D721Med (cell line): Measurements from ENCODE around the gene KIFC3.
"Not testable (repeated sequence)": the region's sequence is repeated elsewhere in the genome, so short reads cannot be mapped to it uniquely, and the experiment has no call there.

Experiments used
- DNase-seq: peaks from one replicate; pipeline ENCODE4 v3.0.0; 2011; ENCODE audit warnings: low spot score; ENCODE audit not compliant: insufficient read length
- FAIRE-seq: peaks from 2 replicates; lab custom pipeline; 2011; peaks lifted over from hg19 to GRCh38; lab: Jason Lieb, UNC
- CTCF ChIP-seq: IDR thresholded peaks from 2 replicates; pipeline ENCODE4 v1.5.1; 2012; ENCODE audit warnings: mild to moderate bottlenecking, control low read depth; ENCODE audit not compliant: insufficient read depth; ENCODE audit errors: missing control alignments

The KIFC3 gene

GRCh38 chr16:57732714-57733113 lies 69.6 kb downstream of the KIFC3 start:
- FAIRE-seq (no peak), DNase-seq (no peak)
- no peak for TF ChIP-seq CTCF

GRCh38 chr16:57732037-57732436 lies 70.3 kb downstream of the KIFC3 start:
- DNase-seq = no peak
- no peak for TF ChIP-seq CTCF
- no peak for FAIRE-seq

DNA sequence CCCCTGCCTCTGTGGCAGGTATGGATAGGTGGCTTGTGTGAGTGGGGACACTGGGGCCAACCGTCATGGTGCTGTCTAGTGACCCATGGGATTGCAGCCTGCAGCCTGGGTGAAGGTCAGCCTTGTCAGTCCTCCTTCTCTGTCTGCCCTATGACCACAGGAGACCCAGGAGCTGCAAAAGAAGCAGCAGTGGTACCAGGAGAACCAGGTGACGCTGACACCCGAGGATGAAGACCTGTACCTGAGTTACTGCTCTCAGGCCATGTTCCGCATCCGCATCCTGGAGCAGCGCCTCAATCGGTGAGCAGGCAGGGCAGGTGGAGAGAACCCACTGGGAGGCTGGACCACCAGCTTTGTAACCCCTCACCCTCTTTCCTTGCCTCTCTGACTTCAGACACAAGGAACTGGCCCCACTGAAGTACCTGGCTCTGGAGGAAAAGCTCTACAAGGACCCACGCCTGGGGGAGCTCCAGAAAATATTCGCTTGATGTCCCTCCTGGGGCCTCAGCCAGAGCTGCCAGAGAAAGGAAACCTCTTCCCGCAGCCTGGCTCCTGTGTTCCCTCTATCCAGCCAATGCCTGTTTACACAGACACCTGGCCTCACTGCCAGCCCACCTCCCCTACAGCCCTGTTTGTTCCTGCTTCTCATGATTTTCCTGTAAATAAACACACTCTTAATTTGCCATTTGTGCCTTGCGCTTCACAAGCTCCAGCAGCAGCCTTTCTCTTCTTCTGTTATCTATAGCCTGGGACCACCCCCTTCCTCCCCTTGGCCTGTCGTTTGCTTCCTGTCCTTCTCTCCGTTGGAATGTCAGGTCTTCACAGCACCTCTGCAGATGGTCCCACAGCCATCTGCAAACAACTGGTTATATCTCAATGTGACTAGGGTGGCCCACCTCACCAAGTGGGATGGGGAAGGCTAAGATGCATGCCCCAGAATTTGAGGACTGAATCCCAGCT lies 71.2 kb downstream of the KIFC3 start:
- TF ChIP-seq CTCF = no peak
- FAIRE-seq = no peak
- DNase-seq = no peak

- FAIRE-seq, DNase-seq: not testable (repeated sequence)
Measured at GRCh38 chr16:57729852-57730251, 72.4 kb downstream of the KIFC3 start.

DNA sequence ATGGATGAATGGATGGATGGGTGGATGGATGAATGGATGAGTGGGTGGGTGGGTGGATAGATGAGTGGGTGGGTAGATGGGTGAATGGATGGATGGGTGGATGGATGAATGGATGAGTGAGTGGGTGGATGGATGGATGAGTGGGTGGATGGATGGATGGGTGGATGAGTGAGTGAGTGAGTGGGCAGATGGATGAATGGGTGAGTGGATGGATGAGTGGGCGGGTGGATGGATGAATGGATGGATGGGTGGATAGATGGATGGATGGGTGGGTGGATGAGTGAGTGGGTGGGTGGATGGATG lies 73.2 kb downstream of the KIFC3 start:
- TF ChIP-seq CTCF = no peak
- no peak for DNase-seq
- no peak for FAIRE-seq

DNA sequence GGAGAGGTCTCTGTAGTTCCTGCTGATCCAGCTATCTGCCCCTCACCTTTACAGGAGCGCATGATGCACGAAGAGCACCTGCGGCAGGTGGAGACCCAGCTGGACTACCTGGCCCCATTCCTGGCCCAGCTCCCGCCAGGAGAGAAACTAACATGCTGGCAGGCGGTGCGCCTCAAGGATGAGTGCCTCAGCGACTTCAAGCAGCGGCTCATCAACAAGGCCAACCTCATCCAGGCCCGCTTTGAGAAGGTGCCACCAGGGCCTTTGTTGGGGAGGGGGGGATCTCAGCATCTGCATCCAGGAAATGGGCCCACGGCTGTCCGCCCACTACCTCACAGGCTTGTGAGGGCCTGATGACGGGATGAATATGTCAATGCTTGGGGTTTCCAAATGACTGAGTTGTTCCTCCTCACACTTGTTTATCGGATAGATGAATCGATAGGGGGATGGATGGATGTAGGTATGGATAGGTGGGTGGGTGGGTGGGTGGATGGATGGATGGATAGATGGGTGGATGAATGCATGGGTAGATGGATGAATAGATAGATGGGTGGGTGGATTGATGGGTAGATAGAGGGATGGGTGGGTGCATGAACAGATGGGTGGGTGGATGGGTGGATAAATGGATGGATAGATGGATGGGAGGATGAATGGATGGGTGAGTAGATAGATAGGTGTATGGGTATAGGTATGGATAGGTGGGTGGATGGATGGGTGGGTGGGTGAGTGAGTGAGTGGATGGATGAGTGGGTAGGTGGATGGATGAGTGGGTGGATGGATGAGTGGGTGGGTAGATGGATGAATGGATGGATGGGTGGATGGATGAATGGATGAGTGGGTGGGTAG lies 73.7 kb downstream of the KIFC3 start:
- DNase-seq (no peak), FAIRE-seq (no peak)
- no peak for TF ChIP-seq CTCF

GRCh38 chr16:57727610-57728009 lies 74.7 kb downstream of the KIFC3 start:
- FAIRE-seq (no peak), DNase-seq (no peak)
- TF ChIP-seq CTCF = no peak
